ENCODE measurements around the gene PPP2R5C.
A peak's percentile ranks its signal among the peaks of the same experiment; 100 is the strongest.

The PPP2R5C gene

DNA sequence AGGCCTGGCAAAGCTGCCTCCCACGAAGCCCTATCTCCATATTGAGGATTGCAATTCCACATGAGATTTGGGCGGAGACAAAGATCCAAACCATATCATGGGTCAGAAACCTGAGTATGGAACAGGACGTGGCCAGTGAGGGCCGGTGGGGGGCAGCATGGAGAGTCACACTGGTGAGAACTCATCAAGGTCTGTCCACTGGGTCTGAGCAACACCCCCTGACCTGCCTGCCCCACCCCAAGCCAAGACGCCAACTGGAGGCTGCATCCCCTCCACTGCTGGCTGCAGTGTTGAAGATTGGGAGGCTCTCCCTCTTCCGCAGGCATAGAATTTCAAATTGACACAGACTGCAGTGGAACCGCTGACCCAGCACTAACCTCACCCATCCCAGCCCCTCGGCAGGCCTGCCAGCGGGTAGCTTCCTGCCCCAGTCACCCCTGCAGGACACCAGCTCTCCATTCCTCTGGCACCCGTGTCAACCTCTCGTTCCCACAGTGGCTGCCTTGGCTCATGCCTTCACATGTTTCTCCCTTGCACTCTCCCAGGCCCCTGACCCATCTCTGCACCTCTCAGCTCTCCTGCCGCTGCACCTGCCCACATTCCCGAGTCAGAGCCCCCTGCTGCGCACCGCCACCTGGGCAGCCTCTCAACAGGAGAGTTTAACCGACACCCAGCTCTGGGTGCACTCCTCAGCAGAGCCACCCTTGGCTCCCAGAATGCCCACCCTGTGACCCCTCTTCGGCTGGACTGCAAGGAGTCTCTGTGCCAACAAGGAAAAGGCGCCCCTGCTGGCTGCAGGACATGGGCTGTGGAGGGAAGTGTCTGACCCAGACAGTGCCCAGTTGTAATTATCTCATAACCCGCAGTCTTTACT, 45.2 kb upstream of the PPP2R5C start:
- no peak overlapping the region for H3K9ac ChIP-seq (ENCODE audit: low read length)
- no peak overlapping the region for H2BK12ac ChIP-seq (ENCODE audit: low read length in 2 of 2)
- DNase-seq, result no peak
- H3K79me1 ChIP-seq (replicated peaks; ENCODE audit: low read length, poor library complexity, severe bottlenecking), result no peaks in the 10 kb centered on the region
- no peak overlapping the region for H3K27ac ChIP-seq (ENCODE audit: low read length, poor library complexity, severe bottlenecking)
- H3K4me2 ChIP-seq (ENCODE audit: low read length, poor library complexity, severe bottlenecking), result no peak overlapping the region
- H3K14ac ChIP-seq (ENCODE audit: low read length in 2 of 2), result no peak overlapping the region
- H3K36me3 ChIP-seq (ENCODE audit: control insufficient read depth in 1 of 2, insufficient read depth in 2 of 2, low read depth in 1 of 2, low read length in 2 of 2), result no peaks in the 10 kb centered on the region
- no peak overlapping the region for H4K8ac ChIP-seq (ENCODE audit: low read length)
- no peak overlapping the region for H2BK15ac ChIP-seq (ENCODE audit: low read depth, poor library complexity, severe bottlenecking)
- H2AFZ ChIP-seq (ENCODE audit: low read depth, low read length), result no peak overlapping the region
- no peak overlapping the region for H3K4me3 ChIP-seq (ENCODE audit: insufficient read depth in 1 of 2, low read depth in 1 of 2, low read length in 2 of 2)
- H3K4me1 ChIP-seq (ENCODE audit: control insufficient read depth, insufficient read depth, low read depth, low read length), result peaks cover 2% of the 10 kb centered on the region
- H3K23ac ChIP-seq (ENCODE audit: low read length in 2 of 2), result no peak overlapping the region
- H3K9me3 ChIP-seq (ENCODE audit: control insufficient read depth, low read length), result peaks cover 10% of the 10 kb centered on the region
- H3K18ac ChIP-seq (ENCODE audit: low read depth in 1 of 2, low read length in 2 of 2), result no peak overlapping the region
- 92% methylated on average over 19 of the region's 19 CpGs for WGBS
- no peak overlapping the region for H2AK5ac ChIP-seq (ENCODE audit: low read length, severe bottlenecking)
- no peak overlapping the region for H2BK120ac ChIP-seq (ENCODE audit: low read depth, low read length)
- no peak overlapping the region for H2BK5ac ChIP-seq (ENCODE audit: low read depth, low read length, poor library complexity, severe bottlenecking)
- H4K91ac ChIP-seq (ENCODE audit: low read length), result peak overlapping the region; percentile 73
- peaks cover 0 to 13% of the 10 kb centered on the region in 2 experiments for H3K27me3 ChIP-seq (ENCODE audit: control insufficient read depth in 1 of 2, insufficient read depth in 1 of 2, low read length in 2 of 2)
- no peak overlapping the region for H3K4ac ChIP-seq (ENCODE audit: low read depth in 1 of 2, low read length in 2 of 2)

DNA sequence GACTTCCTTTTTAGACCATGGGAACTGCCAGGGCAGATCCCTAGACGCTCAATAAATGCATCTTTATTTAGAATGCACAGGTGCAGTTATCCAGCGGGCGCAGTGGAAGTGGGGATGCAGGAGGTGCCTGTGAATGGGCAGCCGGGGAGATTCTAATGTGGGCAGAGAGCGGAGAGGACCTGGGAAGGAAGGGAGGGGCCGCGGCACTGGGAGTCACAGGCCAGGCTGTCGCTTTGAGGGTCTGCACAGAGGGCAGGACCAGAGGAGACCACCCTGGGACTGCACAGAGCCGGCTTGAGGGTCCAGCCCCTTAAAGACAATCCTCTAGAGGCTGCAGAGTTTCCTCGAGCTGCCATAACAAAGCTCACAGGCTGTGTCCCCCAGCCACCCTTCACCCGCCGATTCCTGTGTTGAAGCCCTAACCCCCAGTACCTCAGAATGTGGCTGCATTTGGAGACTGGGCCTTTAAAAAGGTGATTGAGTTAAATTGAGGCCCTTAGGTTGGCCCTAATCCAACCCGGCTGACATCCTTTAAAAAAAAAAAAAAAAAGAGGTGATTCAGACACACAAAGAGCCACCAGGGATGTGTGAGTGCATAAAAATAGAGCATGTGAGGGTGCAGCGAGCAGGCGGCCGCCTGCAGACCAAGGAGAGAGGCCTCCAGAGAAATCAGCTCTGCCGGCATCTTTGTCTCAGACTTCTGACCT, 44.4 kb upstream of the PPP2R5C start:
- Histone ChIP-seq H3K27me3 (ENCODE audit: control insufficient read depth in 1 of 2, insufficient read depth in 1 of 2, low read length in 2 of 2) (peaks cover 0 to 12% of the 10 kb centered on the region in 2 experiments), H2BK15ac (ENCODE audit: low read depth, poor library complexity, severe bottlenecking) (no peak overlapping the region), H2BK12ac (ENCODE audit: low read length in 2 of 2) (no peak overlapping the region), H3K14ac (ENCODE audit: low read length in 2 of 2) (no peak overlapping the region), H3K4me2 (ENCODE audit: low read length, poor library complexity, severe bottlenecking) (no peak overlapping the region), H2BK120ac (ENCODE audit: low read depth, low read length) (no peak overlapping the region), H4K91ac (ENCODE audit: low read length) (no peak overlapping the region), H3K4me3 (ENCODE audit: insufficient read depth in 1 of 2, low read depth in 1 of 2, low read length in 2 of 2) (no peak overlapping the region), H3K4ac (ENCODE audit: low read depth in 1 of 2, low read length in 2 of 2) (no peak overlapping the region), H4K8ac (ENCODE audit: low read length) (no peak overlapping the region), H3K18ac (ENCODE audit: low read depth in 1 of 2, low read length in 2 of 2) (no peak overlapping the region), H3K9me3 (ENCODE audit: control insufficient read depth, low read length) (peaks cover 10% of the 10 kb centered on the region), H2BK5ac (ENCODE audit: low read depth, low read length, poor library complexity, severe bottlenecking) (no peak overlapping the region), H3K36me3 (ENCODE audit: control insufficient read depth in 1 of 2, insufficient read depth in 2 of 2, low read depth in 1 of 2, low read length in 2 of 2) (no peaks in the 10 kb centered on the region), H3K79me1 (replicated peaks; ENCODE audit: low read length, poor library complexity, severe bottlenecking) (no peaks in the 10 kb centered on the region), H2AK5ac (ENCODE audit: low read length, severe bottlenecking) (no peak overlapping the region), H3K9ac (ENCODE audit: low read length) (no peak overlapping the region), H3K4me1 (ENCODE audit: control insufficient read depth, insufficient read depth, low read depth, low read length) (peaks cover 2% of the 10 kb centered on the region), H3K27ac (ENCODE audit: low read length, poor library complexity, severe bottlenecking) (no peak overlapping the region), H3K23ac (ENCODE audit: low read length in 2 of 2) (no peak overlapping the region), H2AFZ (ENCODE audit: low read depth, low read length) (no peak overlapping the region)
- 85% methylated on average over 16 of the region's 17 CpGs for WGBS
- peak; percentile 49 for DNase-seq

DNA sequence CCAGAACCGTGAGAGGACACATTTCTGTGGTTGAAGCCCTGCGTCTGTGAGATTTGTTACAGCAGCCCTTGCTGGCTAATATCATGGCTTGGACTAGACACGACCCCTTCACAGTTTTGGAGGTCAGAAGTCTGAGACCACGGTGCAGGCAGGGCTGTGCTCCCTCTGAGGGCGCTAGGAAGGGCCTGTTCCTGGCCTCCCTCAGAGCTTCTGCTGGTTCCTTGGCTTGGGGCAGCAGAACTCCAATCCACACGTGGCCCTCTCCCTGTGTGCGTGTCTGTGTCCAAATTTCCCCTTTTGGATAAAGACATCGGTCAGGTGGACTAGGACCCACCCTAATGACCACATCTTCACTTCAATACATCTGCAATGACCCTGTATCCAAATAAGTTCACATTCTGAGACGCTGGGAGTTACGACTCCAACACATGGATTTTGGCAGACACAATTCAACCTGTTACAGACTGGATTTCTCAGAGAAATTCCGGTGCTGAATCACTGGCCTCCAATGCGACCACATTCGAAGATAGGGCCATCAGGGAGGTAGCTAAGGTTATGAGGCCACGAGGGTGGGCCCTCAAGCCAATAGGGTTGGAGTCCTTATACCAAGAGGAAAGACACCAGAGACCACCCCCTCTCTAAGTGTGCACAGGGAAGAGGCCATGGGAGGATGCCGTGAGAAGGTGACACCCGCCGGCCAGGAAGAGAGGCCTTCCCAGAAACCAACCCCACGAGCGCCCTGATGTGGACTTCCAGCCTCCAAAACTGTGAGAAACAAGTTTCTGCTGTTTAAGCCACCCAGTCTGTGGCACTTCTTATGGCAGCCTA, 43.6 kb upstream of the PPP2R5C start:
- Histone ChIP-seq H3K4me2 (ENCODE audit: low read length, poor library complexity, severe bottlenecking) (no peak overlapping the region), H3K9me3 (ENCODE audit: control insufficient read depth, low read length) (peaks cover 10% of the 10 kb centered on the region), H2AFZ (ENCODE audit: low read depth, low read length) (no peak overlapping the region), H3K4ac (ENCODE audit: low read depth in 1 of 2, low read length in 2 of 2) (no peak overlapping the region), H2AK5ac (ENCODE audit: low read length, severe bottlenecking) (no peak overlapping the region), H3K18ac (ENCODE audit: low read depth in 1 of 2, low read length in 2 of 2) (no peak overlapping the region), H3K14ac (ENCODE audit: low read length in 2 of 2) (no peak overlapping the region), H3K4me1 (ENCODE audit: control insufficient read depth, insufficient read depth, low read depth, low read length) (peaks cover 6% of the 10 kb centered on the region), H3K9ac (ENCODE audit: low read length) (no peak overlapping the region), H3K27ac (ENCODE audit: low read length, poor library complexity, severe bottlenecking) (no peak overlapping the region), H3K79me1 (replicated peaks; ENCODE audit: low read length, poor library complexity, severe bottlenecking) (no peaks in the 10 kb centered on the region), H2BK120ac (ENCODE audit: low read depth, low read length) (no peak overlapping the region), H3K23ac (ENCODE audit: low read length in 2 of 2) (no peak overlapping the region), H3K4me3 (ENCODE audit: insufficient read depth in 1 of 2, low read depth in 1 of 2, low read length in 2 of 2) (no peak overlapping the region), H4K8ac (ENCODE audit: low read length) (no peak overlapping the region), H2BK12ac (ENCODE audit: low read length in 2 of 2) (no peak overlapping the region), H2BK15ac (ENCODE audit: low read depth, poor library complexity, severe bottlenecking) (no peak overlapping the region), H4K91ac (ENCODE audit: low read length) (no peak overlapping the region), H3K36me3 (ENCODE audit: control insufficient read depth in 1 of 2, insufficient read depth in 2 of 2, low read depth in 1 of 2, low read length in 2 of 2) (no peaks in the 10 kb centered on the region), H2BK5ac (ENCODE audit: low read depth, low read length, poor library complexity, severe bottlenecking) (no peak overlapping the region), H3K27me3 (ENCODE audit: control insufficient read depth in 1 of 2, insufficient read depth in 1 of 2, low read length in 2 of 2) (peaks cover 0 to 12% of the 10 kb centered on the region in 2 experiments)
- DNase-seq, result no peak
- 88% methylated on average over 19 of the region's 19 CpGs for WGBS

All from mesenchymal stem cell (in vitro differentiated cells and primary cell).